ENCODE data around the gene SYNC. TPM values are rescaled to one million over a fixed set of nuclear protein-coding genes. Genes with fewer than 3 reads are reported as not detected.
"Not testable (repeated sequence)": the region's sequence is repeated elsewhere in the genome, so short reads cannot be mapped to it uniquely, and the experiment has no call there.

Gene SYNC
- polyA plus RNA-seq, 4 donors, result 1.6 to 2.1 (median 1.7) TPM

DNA sequence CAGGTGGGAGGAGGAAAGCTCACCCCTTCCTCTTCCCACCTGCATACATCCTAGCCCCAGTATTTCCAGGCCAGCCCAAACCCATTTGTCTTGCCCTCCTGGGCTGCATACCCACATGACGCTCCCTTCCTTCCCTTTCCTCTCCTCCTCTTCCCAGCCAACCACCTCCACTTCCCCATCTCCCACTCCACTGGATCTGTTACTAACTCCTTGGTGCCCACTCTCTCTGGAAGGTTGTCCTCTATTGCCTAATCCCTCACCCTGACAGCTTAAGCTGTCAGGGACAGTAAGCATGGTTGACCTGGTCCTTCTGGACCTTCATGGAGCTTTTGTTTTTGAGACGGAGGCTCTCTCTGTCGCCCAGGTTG, 23.0 kb upstream of the SYNC start:
- no peak for DNase-seq (ENCODE audit: low read depth in 4 of 4, low spot score in 3 of 4)

DNA sequence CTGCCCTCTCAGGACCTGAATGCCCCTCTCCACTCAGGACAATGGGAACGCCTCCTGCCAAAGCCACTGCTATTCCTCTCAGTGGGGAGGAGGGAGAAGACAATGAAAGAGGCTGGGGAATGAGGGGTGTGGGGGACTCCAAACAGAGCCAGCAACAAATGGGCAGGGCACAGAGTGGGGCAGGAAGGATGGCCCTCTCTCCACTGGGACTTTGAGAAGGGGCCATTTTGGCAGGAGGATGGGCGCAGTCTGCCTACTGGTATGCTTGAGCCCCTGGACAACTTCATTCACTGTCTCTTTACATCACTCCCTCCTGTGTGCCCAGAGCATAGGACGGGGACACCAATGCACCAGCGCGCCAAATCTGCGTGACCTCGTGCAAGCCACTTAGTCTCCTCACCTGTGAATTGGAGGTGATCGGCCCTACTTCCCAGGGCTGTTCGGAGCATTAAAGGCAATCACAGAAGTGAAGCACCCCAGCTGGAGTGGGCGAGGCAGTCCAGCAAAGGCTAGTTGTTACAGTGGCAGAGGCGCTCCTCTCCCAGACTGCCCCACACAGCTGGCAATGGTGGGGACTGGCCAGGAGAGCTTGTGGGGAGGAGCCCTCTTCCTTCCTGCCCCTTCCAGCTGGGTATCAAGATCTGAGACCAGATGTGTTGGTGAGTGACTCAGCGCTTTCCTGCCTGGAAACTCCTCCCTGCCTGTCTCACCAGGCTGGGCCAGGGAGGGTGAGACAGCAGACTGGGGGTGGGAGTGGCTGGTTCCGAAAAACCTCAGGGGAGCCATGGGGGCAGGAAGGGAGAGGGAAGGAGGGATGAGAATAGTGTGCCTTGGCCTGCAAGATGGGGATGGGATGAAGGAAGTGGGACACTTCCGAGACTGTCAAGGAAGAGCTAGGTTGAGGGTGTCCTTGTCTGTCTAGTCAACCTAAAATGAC, 22.4 kb upstream of the SYNC start:
- no peak for DNase-seq (ENCODE audit: low read depth in 4 of 4, low spot score in 3 of 4)

DNA sequence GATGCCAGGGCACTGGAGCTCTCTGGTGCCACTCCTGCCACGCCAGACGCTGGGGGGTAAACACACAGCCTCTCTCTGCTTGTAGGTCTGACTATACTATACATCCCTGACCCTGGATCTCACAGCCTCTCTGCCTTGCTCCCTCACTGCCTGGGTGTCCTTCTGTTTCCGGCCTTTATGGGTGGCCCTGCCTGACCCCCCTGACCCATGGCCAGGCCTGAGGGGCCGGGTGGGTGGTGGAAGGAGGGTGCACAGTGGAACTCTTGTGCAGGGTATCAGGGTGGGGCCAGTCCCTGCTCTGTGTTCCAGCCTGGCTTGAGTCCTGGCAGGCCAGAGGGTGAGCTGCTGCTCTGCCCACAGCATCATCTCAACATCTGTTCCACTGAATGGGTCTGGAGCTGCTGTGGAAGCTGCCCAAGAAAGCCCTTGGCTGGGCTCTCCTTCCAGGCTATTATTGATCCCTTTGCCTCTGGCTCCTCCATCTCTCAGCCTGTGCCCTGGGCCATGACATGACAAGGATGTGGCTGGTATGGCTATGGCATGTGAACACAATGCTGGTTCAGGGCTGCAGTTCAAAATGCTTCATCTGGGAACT, 17.2 kb upstream of the SYNC start:
- DNase-seq (ENCODE audit: low read depth in 4 of 4, low spot score in 3 of 4), result no peak

DNA sequence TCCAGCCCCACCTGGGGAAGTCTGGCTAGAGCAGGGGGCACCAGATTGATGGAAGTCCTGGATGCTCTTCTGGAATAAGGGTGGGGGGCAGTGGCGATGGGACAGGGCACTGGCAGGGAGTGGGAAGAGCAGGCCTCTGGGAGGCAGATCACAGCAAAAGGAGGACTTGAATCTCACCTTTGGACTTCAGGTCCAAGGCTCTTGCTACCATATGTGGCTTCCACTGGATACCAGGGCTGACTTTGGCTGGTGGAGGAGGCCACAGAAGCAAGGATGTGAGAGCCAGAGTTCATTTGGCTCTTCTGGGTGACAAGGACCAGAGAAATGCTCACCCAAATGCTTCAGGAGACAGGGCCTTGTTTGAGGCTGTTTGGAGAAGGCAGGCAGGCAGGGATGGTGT, 16.0 kb upstream of the SYNC start:
- DNase-seq (ENCODE audit: low read depth in 4 of 4, low spot score in 3 of 4), result no peak

DNA sequence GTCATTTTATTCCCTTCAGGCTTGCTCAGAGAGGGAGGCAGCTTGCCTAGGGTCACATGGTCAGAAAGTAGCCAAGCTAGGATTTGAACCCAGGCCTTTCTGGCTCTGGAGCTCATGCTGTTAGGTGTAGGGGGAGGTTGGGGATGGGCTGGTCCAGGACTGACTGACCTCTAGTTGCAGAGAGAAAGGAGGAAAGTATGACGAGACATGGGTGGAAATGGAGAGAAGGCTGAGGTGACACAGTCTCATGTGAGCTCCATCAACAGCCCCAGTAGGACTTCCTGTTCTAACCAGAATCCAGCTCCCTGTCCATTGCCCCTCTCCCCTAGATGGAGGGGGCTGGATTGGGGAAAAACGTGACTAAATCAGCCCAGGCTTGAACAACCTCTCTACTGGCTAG, 15.5 kb upstream of the SYNC start:
- no peak for DNase-seq (ENCODE audit: low read depth in 4 of 4, low spot score in 3 of 4)

DNA sequence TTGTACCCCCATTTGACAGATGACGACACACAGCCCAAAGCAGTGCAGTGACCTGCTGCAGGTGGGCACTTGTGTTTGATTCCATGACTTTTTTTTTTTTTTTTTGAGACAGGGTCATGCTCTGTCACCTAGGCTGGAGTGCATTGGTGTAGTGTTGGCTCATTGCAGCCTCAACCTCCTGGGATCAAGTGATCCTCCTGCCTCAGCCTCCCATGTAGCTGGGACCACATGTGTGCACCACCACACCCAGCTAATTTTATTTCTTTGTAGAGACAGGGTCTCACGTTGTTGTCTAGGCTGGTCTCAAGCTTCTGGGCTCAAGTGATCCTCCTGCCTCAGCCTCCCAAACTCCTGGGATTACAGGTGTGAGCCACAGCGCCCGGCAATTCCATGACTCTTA, 14.9 kb upstream of the SYNC start:
- no peak for DNase-seq (ENCODE audit: low read depth in 4 of 4, low spot score in 3 of 4)

DNA sequence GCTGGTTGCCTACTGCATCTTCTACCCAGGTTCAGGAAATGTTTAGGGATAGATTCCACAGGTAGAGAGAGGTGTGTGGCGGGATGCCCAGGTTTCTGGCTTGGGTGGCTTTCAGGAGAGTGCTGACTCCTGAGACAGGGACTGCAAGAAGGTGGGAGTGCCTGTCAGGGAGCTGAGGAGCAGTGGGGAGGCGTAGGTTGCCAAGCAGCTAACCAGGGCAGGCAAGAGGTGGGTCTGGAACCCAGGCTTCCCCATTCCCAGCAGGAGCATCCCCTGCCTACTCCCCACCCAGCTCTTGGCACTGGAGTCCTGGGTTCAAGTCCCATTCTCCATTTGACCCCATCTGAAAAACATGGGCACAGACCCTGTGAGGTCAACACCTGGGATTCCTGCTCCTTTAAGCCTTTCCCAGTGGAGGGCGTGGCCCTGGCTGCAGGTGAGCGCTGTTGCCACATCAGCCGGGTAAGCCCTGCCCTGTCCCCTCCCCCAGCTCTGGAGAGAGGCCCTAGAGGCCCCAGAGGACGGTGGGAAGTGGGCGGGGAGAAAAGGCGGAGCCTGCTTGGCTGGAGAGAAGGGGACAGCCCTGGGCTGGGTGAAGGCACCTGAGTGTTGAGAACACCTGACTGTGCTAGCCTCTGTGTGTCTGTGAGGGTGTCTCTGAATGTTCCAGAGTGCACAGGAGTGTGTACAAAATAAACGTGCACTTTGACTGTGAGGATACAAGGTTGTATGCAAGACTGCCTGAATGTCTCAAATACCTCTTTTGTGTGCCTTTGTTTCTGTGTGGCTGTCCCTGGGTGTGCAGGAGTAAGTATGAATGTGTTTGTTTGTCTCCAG, 14.0 kb upstream of the SYNC start:
- DNase-seq (ENCODE audit: low read depth in 4 of 4, low spot score in 3 of 4), result peak; percentile 67 to 85 (median 82)

DNA sequence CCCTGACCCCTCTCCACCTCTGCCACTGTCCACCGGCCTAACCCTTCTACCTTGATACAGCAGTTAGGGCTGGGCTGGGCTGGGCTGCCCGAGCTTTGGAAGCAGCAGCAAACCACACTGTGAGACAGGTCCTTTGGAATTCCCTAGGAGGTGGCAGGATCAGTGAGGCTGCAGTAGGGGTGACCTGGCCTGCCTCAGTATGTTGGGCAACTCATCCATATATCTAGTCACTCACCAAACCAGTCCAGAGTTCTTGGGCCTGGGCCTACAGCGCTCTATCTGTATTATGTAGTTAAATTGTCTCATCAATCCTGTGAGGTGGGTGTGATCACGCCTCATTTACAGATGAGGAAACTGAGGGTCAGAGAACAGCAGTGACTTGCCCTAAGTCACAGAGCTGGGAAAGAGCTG, 13.3 kb upstream of the SYNC start:
- no peak for DNase-seq (ENCODE audit: low read depth in 4 of 4, low spot score in 3 of 4)

DNA sequence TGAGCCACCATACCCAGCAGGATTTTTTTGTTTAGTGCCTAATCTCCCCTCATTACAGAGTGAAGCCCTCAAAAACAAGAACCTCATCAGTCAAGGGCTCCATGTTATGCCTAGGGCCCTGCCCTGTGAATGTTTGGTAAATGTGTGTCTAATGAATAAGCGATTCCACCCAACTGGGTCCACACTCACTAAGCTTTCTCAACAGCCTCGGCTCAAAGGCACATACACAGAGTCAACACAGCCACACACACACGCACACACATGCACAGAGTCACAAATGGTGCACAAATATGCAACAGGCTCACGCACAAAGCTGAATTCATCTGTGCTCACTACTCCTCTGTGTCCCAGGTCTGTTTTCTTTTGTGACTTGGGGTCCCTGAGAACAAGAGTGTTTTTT, 11.7 kb upstream of the SYNC start:
- no peak for DNase-seq (ENCODE audit: low read depth in 4 of 4, low spot score in 3 of 4)

DNA sequence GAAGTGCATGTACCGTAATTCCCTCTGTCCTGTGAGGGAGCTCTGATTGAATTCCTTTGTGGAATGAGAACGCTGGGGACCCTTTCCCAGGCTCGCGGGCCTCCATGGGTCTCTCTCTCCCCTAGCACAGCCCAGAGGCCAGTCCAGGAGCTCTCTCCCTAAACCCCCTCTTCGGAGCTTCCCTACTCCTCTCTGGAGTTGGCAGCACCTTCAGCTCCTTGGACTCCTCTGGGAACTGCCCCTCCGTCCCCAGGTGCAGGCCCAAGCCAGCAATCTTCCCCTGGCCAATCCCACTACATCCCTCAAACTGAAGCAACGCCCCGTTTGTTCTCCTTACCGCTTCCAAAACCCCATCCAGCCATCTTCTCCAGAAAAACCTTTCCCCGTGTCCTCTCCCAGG, 10.5 kb upstream of the SYNC start:
- DNase-seq (ENCODE audit: low read depth in 4 of 4, low spot score in 3 of 4), result no peak

DNA sequence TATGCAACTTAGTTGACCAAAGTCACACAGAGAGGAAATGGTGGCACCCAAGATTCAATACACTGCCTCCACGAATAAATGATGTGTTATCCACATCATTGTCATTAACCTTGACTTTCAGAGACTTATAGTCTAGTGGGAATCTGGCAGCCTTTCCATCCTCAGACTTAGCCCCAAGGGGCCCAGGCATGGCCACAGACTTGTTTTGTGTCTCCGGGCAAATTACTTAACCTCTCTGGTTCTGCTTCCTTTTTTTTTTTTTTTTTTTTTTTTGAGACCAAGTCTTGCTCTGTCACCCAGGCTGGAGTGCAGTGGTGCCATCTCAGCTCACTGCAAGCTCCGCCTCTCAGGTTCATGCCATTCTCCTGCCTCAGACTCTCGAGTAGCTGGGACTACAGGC, 8.7 kb upstream of the SYNC start:
- not testable (repeated sequence) for DNase-seq (ENCODE audit: low read depth in 4 of 4, low spot score in 3 of 4)

DNA sequence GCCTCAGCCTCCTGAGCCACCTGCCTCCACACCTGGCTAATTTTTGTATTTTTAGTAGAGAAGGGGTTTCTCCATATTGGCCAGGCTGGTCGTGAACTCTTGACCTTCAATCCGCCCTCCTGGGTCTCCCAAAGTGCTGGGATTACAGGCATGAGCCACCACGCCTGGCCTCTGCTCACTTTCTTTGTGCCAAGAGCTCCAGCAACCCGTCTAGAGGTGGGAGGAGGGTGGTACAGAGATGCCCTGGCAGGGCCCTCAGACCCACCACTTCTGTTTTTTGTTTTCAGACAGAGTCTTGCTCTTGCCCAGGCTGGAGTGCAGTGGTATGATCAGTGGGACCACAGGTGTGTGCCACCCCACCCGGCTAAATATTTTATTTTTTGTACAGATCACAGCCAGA, 6.9 kb upstream of the SYNC start:
- DNase-seq (ENCODE audit: low read depth in 4 of 4, low spot score in 3 of 4), result no peak

DNA sequence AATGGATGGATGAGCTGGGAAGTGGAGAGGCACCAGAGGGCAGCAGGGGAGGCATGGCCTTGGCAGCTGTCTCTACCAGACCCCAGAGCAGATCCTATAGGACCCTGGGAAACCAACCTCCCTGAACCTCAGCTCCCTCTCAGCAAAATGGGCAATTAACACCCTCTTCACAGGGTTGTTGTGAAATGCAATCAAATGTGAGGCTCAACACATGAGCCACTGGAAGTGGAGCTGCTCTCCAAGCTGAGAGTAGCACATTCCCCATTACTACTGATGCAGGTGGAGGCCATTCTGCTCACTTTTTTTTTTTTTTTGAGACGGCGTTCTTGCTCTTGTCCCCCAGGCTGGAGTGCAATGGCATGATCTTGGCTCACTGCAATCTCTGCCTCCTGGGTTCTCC, 6.5 kb upstream of the SYNC start:
- no peak for DNase-seq (ENCODE audit: low read depth in 4 of 4, low spot score in 3 of 4)

DNA sequence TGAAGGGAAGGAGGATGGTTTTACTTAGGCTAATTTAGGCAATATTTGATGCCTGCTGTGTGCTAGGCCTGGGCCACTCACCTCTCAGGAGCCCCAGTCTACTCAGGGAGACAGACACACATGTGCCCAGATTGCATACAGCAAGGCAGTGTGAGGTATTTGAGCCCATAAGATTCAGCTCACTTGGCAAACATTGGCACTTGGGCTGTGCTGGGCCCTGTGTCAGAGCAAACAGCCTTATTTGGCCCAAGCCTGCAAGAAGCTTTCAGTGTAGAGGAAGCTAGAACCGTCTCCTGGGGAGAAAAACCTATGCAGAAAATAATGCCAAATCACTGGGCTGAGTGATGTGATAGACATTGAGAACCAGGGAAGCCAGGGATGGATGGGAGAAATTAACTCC, 3.9 kb upstream of the SYNC start:
- no peak for DNase-seq (ENCODE audit: low read depth in 4 of 4, low spot score in 3 of 4)

DNA sequence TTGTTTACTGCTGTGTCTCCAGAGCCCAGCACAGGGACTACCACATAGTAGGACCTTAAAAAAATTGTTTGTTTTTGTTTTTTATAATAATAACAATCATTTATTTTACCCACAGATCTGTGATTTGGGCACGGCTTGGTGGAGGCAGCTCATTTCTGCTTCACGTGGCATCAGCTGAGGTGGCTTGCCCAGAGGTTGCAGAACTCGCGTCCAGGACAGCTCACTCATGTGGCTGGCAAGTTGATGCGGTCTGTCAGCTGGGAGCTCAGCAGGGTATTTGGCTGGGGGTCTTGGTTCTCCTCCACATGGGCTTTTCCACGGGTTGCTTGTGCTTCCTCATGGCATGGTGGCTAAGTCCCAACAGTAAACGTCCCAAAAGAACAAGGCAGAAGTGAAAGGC, 2.9 kb upstream of the SYNC start:
- no peak for DNase-seq (ENCODE audit: low read depth in 4 of 4, low spot score in 3 of 4)

DNA sequence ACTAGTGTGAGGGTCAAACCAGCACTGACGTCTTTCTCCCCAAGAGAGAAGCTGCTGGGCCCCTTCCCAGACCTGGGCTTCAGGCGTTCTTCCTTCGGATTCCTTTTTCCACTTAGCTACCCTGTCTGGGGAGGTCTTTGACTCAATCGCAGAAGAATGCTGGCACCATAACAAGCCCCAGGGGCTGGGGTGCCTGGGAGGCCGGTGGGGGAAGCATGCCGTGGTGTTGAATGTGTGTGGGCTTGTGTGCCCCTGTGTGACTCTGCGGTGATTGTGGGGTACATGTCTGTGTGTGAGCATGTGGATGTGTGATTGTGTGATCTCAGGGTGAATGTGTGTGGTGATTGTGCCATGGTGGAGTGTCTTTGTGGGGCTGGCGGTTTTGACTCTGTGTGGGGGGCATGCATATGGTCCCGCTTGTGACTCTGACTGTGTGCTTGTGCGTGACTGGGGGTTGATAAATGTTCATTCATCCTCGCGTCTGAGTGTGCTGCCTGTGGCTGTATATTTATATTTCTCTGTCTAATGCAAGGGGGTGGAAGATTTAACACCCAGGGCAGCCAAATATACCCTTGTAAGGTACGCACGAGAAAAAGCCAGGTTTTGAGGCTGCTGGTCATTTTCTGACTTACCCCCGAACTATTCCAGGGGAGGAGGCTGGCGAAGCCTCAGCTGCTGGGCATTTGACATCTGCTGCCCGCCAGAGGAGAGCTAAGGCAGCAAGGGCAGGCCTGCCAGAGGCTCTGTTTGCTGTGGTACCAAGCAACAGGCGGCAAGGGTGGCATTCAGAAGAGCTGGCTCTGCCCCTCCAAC, 1.1 kb upstream of the SYNC start:
- DNase-seq (ENCODE audit: low read depth in 4 of 4, low spot score in 3 of 4), result no peak

DNA sequence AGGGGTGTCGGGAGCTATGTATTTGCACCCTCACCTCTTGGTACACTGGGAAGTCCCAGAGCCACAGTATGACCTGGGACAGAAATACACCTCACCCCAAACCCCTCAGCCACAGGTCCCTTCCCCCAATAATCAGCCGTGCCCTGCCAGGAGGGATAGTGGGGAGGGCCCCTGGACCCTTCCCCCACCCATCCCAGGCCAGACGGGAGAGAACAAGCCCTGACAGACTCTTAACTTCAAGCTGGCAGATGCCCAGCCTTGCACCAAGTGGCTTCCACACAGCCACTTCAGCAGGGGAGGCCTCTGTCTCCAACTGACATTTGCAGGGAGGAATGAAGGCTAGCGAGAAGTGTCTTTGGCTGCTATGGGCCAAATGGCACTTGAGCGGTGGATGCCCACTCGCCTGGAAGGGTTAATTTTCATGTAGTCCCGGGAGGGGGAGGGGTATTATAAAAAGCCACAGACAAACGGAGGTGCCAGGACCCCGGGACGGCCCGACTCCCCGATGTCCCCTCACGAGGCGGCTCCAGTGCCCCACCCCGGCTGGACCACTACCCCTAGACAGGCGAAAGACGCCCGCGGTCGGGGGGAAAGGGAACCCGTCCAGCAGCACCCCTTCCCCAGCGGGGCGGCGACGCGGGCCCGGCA, 495 bp downstream of the SYNC start:
- DNase-seq (ENCODE audit: low read depth in 4 of 4, low spot score in 3 of 4), result no peak

DNA sequence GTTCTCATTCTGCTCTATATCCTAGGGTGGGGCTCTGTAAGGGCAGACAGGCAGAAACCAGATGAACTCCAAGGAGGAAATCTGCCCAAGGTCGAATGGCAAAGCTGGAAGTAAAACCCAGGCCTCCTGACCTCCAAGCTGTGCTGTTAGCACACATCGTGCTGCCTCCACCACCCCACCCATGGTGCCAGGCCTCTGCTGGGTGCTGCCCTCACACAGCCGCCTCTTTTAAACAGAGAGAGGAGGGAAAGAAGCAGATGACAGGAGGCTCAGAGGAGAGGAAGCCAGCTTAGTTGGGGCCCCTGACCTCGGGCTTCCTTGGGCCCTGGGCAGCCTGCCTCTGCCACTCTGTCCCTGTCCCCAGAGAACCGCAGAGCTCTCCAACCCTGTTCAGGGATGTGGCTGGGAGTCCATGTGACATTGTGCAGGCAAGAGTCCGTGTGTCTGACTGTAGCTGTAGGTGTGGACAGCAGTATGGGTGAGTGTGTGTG, 1.1 kb downstream of the SYNC start:
- DNase-seq (ENCODE audit: low read depth in 4 of 4, low spot score in 3 of 4), result no peak

DNA sequence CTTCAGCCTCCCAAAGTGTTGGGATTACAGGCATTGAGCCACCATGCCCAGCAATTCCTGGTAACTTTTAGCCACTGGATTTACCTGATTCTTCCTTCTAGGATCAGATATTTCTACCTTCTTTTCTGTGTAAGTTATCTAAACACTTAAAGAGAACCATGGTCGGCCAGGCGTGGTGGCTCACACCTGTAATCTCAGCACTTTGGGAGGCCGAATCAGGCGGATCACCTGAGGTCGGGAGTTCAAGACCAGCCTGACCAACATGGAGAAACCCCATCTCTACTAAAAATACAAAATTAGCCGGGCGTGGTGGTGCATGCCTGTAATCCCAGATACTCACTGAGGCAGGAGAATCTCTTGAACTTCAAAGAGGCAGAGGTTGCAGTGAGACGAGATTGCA, 5.6 kb downstream of the SYNC start:
- not testable (repeated sequence) for DNase-seq (ENCODE audit: low read depth in 4 of 4, low spot score in 3 of 4)

DNA sequence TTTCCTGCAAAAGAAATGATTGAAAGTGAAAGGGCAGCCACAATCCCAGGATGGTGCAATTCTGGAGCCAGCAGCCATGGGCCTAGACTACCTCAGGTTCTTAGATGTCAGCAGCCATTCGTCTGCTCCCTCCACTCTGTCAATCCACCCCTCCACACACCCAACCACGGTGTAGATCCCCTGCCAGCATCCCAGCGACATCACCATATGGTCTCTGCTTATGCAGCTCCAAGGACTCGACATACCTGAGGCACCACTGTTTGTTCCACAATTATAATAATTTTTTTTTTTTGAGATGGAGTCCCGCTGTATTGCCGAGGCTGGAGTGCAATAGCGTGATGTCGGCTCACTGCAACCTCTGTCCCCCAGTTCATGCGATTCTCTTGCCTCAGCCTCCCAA, 6.5 kb downstream of the SYNC start:
- no peak for DNase-seq (ENCODE audit: low read depth in 4 of 4, low spot score in 3 of 4)

Measured in right renal pelvis (tissue), 4 donors.